GM21528 (cell line): ENCODE results near the gene ADA.
A peak's percentile ranks its signal among the peaks of the same experiment; 100 is the strongest.

ENCODE experiments used
- ATAC-seq: cut with Tn5 transposase; IDR thresholded peaks from one replicate; pipeline ENCODE4 v1.9.1; 2021; ENCODE audit warnings: mild to moderate bottlenecking, moderate library complexity; ENCODE audit not compliant: unreplicated experiment, low FRiP score

Gene ADA

DNA sequence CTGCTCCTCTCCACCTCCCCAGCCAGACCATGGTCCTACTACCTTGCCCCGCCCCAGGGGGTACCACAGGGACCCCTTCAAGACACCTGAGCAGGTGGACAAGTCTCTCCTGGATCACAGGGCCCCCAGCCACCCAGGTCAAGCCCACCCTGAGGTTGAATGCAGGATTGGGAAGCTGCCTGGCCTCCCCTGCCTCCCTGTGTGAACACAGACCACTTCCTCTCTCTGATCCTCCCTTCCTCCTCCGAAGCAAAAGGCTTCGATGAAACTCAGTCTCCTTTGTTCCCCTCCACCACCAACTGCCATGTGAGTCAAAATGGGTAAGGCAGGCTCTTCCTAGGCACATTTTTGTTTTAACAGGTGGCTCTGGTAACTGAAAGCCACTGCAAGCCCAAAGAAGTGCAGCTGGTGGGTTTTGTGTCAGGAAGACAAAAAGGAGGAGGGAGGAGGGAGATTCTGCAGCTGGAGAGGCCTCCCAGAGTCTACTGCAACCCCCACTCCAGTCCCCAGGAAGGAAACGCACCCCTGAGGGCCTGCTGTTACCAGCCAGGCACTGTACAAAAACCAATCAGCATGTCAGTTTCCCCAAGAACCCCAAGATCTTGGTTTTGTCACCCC, 5.4 kb downstream of the ADA start:
- ATAC-seq = peak; percentile 38

DNA sequence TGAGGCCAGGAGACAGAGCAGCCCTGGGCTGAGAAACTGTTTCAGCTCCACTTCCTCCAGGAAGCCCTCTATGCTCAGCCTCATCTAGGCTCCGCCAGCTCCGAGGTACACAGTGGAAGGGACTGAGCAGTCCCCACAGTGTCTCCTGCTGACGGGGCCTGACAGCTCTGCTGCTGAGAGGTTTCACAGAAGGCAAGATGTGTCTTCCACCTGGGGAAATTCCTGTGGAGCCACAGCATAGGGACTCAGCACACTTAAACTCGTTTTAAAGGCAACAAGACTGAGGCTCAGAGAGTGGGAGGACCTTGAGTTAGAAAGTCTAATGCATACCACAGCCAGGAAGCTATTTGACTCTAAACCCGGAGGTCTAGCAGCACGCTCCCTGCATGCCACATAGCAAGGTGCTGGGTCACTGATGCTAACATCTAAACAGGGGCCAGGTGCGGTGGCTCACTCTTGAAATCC, 6.8 kb downstream of the ADA start:
- ATAC-seq = no peak

GRCh38 chr20:44644230-44644617, 7.3 kb downstream of the ADA start:
- no peak for ATAC-seq

- no peak for ATAC-seq
Observed at GRCh38 chr20:44643596-44644229, 7.8 kb downstream of the ADA start.

DNA sequence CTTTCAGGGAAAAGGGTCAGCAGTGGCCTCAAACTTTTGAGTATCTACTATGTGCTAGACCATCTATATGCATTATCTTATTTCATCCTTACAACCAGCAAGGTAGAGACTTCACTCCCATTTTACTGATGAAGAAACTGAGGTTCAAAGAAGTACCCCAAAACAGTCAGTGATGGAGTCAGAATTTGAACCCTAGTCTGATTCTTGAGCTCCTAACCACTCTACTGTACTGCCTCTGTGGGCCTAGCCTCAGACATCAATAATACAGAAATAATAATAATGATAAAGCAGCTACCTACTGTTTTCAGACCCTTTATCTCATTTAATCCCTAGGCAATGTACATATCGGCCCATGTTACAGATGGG, 8.4 kb downstream of the ADA start:
- ATAC-seq = no peak

DNA sequence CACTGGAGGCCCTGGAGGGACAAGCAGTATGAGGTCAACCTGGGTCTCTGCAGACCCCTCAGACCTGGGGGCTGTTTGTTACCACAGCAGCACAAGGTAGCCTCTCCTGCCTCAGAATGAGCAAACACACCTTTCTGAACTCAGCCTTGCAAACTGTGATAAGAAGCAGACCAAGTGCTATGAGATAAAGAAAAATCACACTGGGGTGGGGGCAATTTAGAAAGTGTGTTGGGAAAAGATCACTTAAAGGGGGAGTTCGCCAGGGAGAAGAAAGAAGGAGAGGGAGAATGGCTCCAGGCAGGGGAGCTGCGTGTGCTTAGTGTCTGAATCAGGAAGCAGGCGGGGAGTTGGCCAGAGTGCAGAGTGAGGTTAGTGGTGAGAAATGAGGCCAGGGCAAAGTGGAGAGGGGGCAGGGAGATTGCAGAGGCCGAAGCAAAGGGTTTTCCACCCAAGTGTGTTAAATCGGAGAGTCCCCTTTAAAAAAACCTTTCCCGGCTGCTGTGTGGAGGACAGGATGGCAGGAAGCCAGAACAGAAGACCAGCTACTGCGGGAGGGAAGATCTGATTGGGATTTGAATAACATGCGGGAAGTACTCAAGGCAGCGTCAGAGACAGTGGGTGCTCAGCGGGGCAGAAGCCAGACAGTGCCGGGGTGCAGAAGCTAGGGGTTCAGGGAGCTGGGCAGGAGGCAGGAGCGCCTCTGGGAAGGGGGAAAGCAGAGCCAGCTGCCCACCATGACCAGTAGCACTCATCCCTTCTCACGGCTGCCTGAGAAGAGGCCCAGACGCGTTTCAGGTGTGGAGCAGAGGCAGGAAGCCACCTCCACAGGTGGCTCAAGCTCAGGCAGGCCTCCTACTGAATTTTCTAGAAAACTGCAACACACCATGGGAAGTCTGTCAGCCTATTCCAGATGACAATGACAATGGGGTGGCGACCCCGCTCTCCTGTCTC, 9.0 kb downstream of the ADA start:
- no peak for ATAC-seq

GRCh38 chr20:44641325-44641724, 10.2 kb downstream of the ADA start:
- ATAC-seq = no peak

- ATAC-seq = no peak
Observed at GRCh38 chr20:44640522-44640921, 11.0 kb downstream of the ADA start.

- no peak for ATAC-seq
Observed at GRCh38 chr20:44637522-44638372, 13.8 kb downstream of the ADA start.

- ATAC-seq = no peak
Observed at GRCh38 chr20:44637042-44637441, 14.5 kb downstream of the ADA start.

GRCh38 chr20:44635877-44636276, 15.6 kb downstream of the ADA start:
- no peak for ATAC-seq

DNA sequence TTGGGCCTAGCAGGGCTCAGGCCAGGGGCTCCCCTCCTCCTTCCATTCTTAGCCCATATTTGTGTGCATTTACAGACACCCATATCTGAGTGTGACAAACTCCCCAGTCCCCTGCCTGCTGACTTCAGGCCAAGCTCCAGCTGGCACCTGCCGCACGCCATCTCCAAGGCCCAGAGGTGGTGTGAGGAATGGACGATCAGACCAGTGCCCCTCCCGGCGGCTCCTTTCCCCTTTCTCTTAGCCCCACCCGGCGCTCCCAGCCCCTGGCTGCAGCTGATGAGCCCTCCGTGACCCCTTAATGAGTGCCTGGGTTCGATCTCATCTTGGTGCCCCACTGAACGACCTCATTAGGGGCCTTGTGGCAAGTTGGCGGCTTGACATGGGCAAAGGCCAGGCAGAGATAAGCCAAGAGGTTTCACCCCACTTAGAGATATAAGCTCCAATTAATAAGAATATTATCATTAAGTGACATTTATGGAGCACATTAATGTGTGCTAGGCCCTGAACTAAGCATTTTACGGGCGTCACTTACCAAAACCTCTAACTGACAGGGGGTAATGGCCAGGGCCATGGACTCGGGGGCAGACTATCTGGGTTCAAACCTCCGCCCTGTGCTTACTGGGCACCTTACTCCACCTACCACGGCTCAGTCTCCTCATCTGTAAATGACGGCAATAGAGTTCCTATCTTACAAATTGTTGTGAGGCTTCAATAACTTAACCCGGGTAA, 17.5 kb downstream of the ADA start:
- no peak for ATAC-seq

DNA sequence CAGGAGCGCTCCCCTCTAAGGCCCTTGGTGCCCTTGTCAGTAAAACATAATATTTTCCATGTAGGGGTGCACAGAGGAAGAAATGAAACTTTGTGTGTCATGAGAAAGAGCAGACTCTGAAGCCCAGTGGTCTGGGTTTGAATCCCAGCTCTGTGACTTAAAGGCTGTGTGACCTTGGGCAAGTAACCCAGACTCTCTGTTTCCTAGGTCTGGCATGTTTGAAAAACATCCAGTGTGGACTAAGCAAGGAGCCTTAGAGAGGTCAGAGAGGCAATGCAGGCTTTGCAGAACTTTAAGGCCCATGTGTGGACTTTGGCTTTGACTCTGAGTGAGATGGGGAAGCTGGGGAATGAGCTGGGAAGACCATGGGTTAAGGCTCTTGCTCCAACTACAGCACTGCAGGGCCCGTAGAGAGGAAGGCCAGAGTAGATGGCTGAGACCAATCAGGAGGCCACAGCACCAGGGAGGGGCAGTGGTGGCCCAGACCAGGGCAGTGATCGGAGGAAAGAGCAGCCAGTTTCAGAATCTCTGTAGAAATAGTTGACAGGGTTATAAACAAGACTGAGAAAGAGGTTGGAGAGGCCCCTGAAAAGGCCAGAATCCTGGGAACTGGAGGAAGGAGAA, 18.2 kb downstream of the ADA start:
- ATAC-seq = no peak

DNA sequence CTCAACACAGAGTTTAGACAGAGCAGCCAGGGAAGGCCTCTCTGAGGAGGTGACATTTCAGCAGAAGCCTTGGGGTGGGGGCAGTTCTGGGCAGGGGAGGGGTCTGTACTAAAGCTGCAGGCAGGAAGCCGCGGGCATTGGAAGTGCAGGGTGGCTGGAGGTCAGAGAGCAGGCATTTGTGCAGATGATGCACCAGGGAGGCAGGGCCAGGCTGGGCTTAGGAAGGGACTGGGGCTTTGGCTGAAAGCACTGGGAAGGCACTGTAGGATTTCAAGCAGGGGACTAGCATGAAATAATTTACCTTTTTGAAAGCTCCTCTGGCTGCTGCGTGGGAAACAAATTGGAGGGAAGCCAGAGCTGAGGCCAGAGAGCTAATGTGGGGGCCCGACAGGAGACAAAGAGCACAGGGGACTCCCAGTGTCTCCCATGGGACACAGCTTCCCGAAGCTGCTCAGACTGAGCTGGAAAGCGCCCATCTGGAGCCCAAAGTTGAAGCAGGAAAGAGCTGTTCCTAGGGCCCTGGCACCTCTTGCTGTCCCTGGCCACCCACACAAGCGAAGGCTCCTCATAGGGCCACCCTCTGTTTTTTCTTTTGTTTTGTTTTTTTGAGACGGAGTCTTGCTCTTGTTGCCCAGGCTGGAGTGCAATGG, 19.3 kb downstream of the ADA start:
- ATAC-seq = no peak

DNA sequence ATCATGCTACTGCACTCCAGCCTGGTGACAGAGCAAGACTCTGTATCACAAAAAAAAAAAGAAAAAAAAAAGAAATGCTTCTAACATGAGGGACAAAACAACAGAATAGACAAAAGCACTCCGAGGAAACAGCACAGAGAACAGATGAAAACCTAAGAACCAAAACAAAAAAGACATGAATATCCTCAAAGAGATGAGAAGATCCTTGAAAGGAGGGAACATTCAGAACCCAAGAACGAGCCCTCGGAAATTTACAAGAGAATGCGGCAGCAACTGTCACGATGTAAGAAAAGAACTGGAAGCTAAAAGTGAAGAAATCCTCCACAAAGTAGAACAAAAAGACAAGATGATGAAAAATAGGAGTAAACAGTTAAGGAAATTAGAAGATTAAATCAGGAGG, 21.2 kb downstream of the ADA start:
- no peak for ATAC-seq

DNA sequence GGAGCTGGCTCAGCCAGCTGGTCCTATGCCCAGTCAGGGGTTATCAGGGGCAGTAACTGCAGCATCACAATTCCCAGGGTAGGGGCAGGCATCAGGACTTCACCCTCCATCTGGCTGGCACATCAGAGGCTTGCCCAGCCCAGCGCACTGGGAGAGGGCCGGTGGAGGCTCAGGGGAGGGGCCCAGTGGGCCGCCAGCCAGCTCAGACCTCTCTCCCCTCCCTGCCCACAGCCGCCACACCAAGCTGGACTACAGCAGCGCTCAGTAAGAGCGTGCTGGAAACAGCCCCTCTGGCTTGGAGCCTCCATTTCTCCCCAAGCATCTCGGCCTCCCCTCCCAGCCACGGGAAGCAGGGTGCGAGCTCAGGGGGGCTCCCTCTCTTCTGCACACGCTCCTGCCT, 22.0 kb downstream of the ADA start:
- ATAC-seq = no peak

DNA sequence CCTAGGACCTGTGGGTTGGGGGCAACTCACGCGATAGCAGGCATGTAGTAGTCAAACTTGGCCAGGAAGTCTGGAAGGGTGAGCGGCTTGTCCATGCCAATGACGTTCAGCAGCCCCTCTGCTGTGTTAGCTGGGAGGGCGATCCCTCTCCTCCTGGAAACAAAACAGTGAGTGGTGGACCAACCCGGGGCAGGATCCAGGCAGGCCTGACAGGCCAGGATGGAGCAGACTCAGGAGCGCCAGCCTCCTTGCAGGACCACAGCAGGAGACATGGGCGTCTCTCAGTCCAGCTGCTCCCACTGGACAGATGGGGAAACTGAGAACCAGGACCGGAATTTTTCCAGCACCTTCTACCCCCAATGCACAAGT, 22.5 kb downstream of the ADA start:
- no peak for ATAC-seq

DNA sequence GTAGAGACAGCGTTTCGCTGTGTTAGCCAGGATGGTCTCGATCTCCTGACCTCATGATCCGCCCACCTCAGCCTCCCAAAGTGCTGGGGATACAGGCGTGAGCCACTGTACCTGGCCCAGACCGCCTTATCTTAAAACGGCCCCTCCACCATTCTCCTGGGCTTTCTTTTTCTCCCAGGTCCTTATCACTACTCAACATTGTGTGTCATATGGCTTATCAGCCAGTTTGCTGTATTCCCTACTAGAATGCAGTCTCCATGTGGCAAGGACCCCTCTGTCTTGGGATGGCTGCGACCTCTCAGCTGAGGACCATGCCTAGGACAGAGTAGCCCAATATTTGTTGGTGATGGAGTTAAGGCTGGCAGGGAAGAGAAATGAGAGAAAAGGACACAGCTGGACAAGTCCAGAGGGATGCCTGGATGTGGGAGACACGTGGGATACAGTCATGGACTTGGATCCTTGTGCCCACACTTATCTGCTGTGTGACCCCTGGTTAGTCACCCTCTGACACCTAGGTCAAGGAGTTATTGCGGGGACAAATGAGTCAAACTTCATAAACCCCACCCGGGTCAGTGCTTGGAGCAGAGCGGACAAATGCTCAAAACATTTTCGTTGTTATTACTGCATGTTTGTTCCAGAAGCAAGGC, 24.0 kb downstream of the ADA start:
- ATAC-seq = no peak

GRCh38 chr20:44626278-44626677, 25.2 kb downstream of the ADA start:
- ATAC-seq = no peak
